ENCODE measurements around the gene TRIM7. TPM values are rescaled to one million over a fixed set of nuclear protein-coding genes. Genes with fewer than 3 reads are reported as not detected.
"Not testable (repeated sequence)": the region's sequence is repeated elsewhere in the genome, so short reads cannot be mapped to it uniquely, and the experiment has no call there.

Gene TRIM7
- total and polyA plus RNA-seq, 2 donors (not counting 1 experiment from before 2014, with no cell fraction given): 1.7 to 7.4 TPM

- CTCF ChIA-PET; H3K9ac ChIP-seq (ENCODE audit: low read length); H3K79me2 ChIP-seq (ENCODE audit: control insufficient read depth, insufficient read depth, low read length); H4K20me1 ChIP-seq (ENCODE audit: control insufficient read depth, insufficient read depth, low read length, poor library complexity, severe bottlenecking); H2AFZ ChIP-seq (ENCODE audit: insufficient read depth, low read depth, low read length, poor library complexity, severe bottlenecking); H3K27ac ChIP-seq (ENCODE audit: low read length in 2 of 2); DNase-seq; H3K36me3 ChIP-seq (replicated peaks in 1 of 2; ENCODE audit: control extremely low read depth in 1 of 2, control insufficient read depth in 1 of 2, extremely low read depth in 1 of 2, insufficient read depth in 2 of 2, low read length in 1 of 2); H3K27ac Mint-ChIP-seq; H3K4me2 ChIP-seq (replicated peaks; ENCODE audit: low read depth, low read length, poor library complexity, severe bottlenecking); H3K4me3 ChIP-seq (ENCODE audit: control extremely low read depth in 1 of 5, extremely low read depth in 1 of 5, insufficient read depth in 1 of 5, low read depth in 2 of 5, low read length in 4 of 5); ATAC-seq (ENCODE audit: low read depth); H3K9me3 Mint-ChIP-seq (ENCODE audit: insufficient read depth); H3K4me3 Mint-ChIP-seq: not testable (repeated sequence)
- H3K9me3 ChIP-seq (ENCODE audit: control extremely low read depth in 1 of 3, control insufficient read depth in 2 of 3, insufficient read depth in 1 of 3, low read length in 2 of 3): peaks cover 0 to 18% (median 2%) of the 10 kb centered on the region in 3 donors
- POLR2A ChIA-PET: interaction anchor here (3.6 kb wide), 1 partner anchor 18 kb away, joined by 73 read pairs; no protein-coding TSS in a partner anchor
- 91% methylated on average over 18 of the region's 24 CpGs for WGBS (ENCODE audit: insufficient coverage)
- intact Hi-C loops (cut with micrococcal nuclease): loop anchor here (5.0 kb wide), 1 partner anchor 33 kb away; the partner anchor contains the start of gene RACK1
- peaks cover 14% of the 10 kb centered on the region for H3K27me3 Mint-ChIP-seq
- H3K4me1 Mint-ChIP-seq: peaks cover 34% of the 10 kb centered on the region
- peaks cover 0 to 16% (median 8%) of the 10 kb centered on the region in 4 experiments for H3K27me3 ChIP-seq (replicated peaks in 1 of 4; ENCODE audit: control extremely low read depth in 1 of 4, control insufficient read depth in 3 of 4, insufficient read depth in 4 of 4, low read length in 3 of 4)
- H3K4me1 ChIP-seq (ENCODE audit: control insufficient read depth in 2 of 2, insufficient read depth in 2 of 2, low read length in 2 of 2): peaks cover 15 to 29% of the 10 kb centered on the region in 2 donors
Measured at GRCh38 chr5:181209006-181209405, 4.0 kb upstream of the TRIM7 start.

GRCh38 chr5:181207960-181208253, 2.9 kb upstream of the TRIM7 start:
- CTCF ChIA-PET: interaction anchor here (0.9 to 7.9 kb wide), 10 partner anchors 9 to 53 kb away, joined by 3 to 105 read pairs (median 6); partner anchors contain the start of genes TRIM41 and TRIM52
- Histone ChIP-seq H2AFZ (ENCODE audit: insufficient read depth, low read depth, low read length, poor library complexity, severe bottlenecking) (no peak overlapping the region), H3K27ac (ENCODE audit: low read length in 2 of 2) (no peak overlapping the region), H3K4me2 (replicated peaks; ENCODE audit: low read depth, low read length, poor library complexity, severe bottlenecking) (peak overlapping the region; percentile 94), H3K4me1 (ENCODE audit: control insufficient read depth in 2 of 2, insufficient read depth in 2 of 2, low read length in 2 of 2) (peaks cover 23 to 35% of the 10 kb centered on the region in 2 donors), H3K27me3 (replicated peaks in 1 of 4; ENCODE audit: control extremely low read depth in 1 of 4, control insufficient read depth in 3 of 4, insufficient read depth in 4 of 4, low read length in 3 of 4) (peaks cover 0 to 26% (median 11%) of the 10 kb centered on the region in 4 experiments), H3K9me3 (ENCODE audit: control extremely low read depth in 1 of 3, control insufficient read depth in 2 of 3, insufficient read depth in 1 of 3, low read length in 2 of 3) (peaks cover 0 to 20% (median 2%) of the 10 kb centered on the region in 3 donors), H3K4me3 (ENCODE audit: control extremely low read depth in 1 of 5, extremely low read depth in 1 of 5, insufficient read depth in 1 of 5, low read depth in 2 of 5, low read length in 4 of 5) (peak overlapping the region in 3 of 5 experiments; percentile 54 to 71 (median 68)), H3K79me2 (ENCODE audit: control insufficient read depth, insufficient read depth, low read length) (no peaks in the 10 kb centered on the region), H3K36me3 (replicated peaks in 1 of 2; ENCODE audit: control extremely low read depth in 1 of 2, control insufficient read depth in 1 of 2, extremely low read depth in 1 of 2, insufficient read depth in 2 of 2, low read length in 1 of 2) (no peaks in the 10 kb centered on the region), H3K9ac (ENCODE audit: low read length) (peak overlapping the region; percentile 65), H4K20me1 (ENCODE audit: control insufficient read depth, insufficient read depth, low read length, poor library complexity, severe bottlenecking) (no peaks in the 10 kb centered on the region)
- no peaks in the 10 kb centered on the region for H3K9me3 Mint-ChIP-seq (ENCODE audit: insufficient read depth)
- H3K4me3 Mint-ChIP-seq: peak overlapping the region; percentile 98
- intact Hi-C loops (cut with micrococcal nuclease): loop anchor here (1.0 to 5.0 kb wide), 3 partner anchors 9 to 34 kb away; partner anchors contain the start of gene RACK1
- no peak for DNase-seq
- no peak for ATAC-seq (ENCODE audit: low read depth)
- H3K27me3 Mint-ChIP-seq: peaks cover 14% of the 10 kb centered on the region
- 25% methylated on average over 1 of the region's 3 CpGs for WGBS (ENCODE audit: insufficient coverage)
- TF ChIP-seq CTCF (IDR thresholded peaks at IDR 0.05) (no peak), EZH2 (IDR thresholded peaks at IDR 0.05; ENCODE audit: borderline replicate concordance, insufficient read depth, low read depth, low read length, poor library complexity, severe bottlenecking) (no peak)
- peak overlapping the region; percentile 95 for H3K27ac Mint-ChIP-seq
- POLR2A ChIA-PET: interaction anchor here (0.7 to 3.6 kb wide), 11 partner anchors 9 to 347 kb away, joined by 3 to 73 read pairs (median 6); partner anchors contain the start of genes TRIM41, TRIM52 and ZFP62
- peaks cover 40% of the 10 kb centered on the region for H3K4me1 Mint-ChIP-seq
